ENCODE measurements around the gene CFAP210.

- TF ChIP-seq POLR2A (IDR thresholded peaks at IDR 0.05) (no peak), CTCF (IDR thresholded peaks at IDR 0.05) (no peak), POLR2AphosphoS5 (IDR thresholded peaks at IDR 0.05) (no peak)
Measured at GRCh38 chr2:169732583-169733358, 38.6 kb upstream of the CFAP210 start.

Measured in suprapubic skin (tissue), 4 donors.